Measurements from ENCODE around the gene EID1.
"Not testable (repeated sequence)": the region's sequence is repeated elsewhere in the genome, so short reads cannot be mapped to it uniquely, and the experiment has no call there.

Gene EID1

DNA sequence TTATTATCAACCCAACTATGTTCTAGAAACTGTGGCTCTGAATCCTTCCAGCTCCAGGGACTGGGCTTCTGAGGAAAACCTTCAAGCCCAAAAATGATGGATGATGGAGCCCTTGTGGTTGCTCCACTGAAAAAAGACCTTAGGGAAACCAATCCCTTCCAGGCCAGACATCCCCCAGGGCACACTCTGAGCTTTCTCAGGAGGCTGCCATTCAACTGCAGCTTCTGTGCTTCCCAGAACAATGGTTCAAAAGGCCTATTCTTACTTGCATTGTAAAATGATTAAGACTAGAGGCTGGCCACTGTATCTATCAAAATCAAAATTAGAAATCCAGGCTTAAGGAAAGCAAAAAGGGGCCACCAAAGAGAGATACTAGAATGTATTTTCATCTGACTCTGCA, 27.3 kb downstream of the EID1 start:
- Histone ChIP-seq H3K4me2 (ENCODE audit: low read depth, low read length) (no peak overlapping the region), H3K4me3 (ENCODE audit: low read length) (no peak overlapping the region), H3F3A (ENCODE audit: insufficient read depth, low read length) (no peaks in the 10 kb centered on the region), H3K9me2 (replicated peaks; ENCODE audit: insufficient read depth, low read length) (no peaks in the 10 kb centered on the region), H3K9ac (ENCODE audit: low read length) (no peak overlapping the region), H3K27ac (ENCODE audit: low read length) (no peak overlapping the region), H4K20me1 (ENCODE audit: insufficient read depth, low read length) (no peaks in the 10 kb centered on the region), H3K27me3 (replicated peaks; ENCODE audit: insufficient read depth, low read length) (no peaks in the 10 kb centered on the region), H3K4me1 (ENCODE audit: low read length) (no peaks in the 10 kb centered on the region), H3K79me2 (ENCODE audit: low read length) (no peaks in the 10 kb centered on the region), H3K9me3 (replicated peaks; ENCODE audit: insufficient read depth, low read length) (no peaks in the 10 kb centered on the region), H3K36me3 (replicated peaks; ENCODE audit: insufficient read depth, low read length) (no peaks in the 10 kb centered on the region), H2AFZ (ENCODE audit: low read length) (no peak overlapping the region)
- no peak for DNase-seq
- TF ChIP-seq, protein P1, sequence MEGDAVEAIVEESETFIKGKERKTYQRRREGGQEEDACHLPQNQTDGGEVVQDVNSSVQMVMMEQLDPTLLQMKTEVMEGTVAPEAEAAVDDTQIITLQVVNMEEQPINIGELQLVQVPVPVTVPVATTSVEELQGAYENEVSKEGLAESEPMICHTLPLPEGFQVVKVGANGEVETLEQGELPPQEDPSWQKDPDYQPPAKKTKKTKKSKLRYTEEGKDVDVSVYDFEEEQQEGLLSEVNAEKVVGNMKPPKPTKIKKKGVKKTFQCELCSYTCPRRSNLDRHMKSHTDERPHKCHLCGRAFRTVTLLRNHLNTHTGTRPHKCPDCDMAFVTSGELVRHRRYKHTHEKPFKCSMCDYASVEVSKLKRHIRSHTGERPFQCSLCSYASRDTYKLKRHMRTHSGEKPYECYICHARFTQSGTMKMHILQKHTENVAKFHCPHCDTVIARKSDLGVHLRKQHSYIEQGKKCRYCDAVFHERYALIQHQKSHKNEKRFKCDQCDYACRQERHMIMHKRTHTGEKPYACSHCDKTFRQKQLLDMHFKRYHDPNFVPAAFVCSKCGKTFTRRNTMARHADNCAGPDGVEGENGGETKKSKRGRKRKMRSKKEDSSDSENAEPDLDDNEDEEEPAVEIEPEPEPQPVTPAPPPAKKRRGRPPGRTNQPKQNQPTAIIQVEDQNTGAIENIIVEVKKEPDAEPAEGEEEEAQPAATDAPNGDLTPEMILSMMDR (IDR thresholded peaks at IDR 0.05; ENCODE audit: low read length), result no peak
- TF ChIP-seq EZH2 (optimal IDR thresholded peaks at IDR 0.05; ENCODE audit: low read depth, low read length) (no peak), EZH2phosphoT487 (IDR thresholded peaks at IDR 0.05; ENCODE audit: low read length) (no peak)

DNA sequence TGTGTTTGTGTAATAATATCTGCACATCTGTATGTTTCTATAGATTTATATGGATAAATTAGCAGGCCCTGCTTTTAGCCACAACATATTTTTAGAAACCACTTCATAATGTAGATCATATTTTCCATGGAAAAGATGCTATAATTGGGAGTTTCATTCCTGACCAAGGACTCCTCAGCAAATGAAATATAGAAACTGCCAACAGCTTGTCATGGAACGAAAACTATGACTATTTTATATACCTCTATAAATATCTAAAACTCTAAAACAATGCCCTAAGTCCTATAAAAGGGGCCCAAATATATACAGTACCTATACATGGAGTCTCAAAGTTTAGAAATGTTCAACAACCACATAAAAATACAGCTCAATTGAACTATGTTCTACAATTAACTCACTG, 27.9 kb downstream of the EID1 start:
- Histone ChIP-seq H2AFZ (ENCODE audit: low read length) (no peak overlapping the region), H3K4me3 (ENCODE audit: low read length) (no peak overlapping the region), H3K36me3 (replicated peaks; ENCODE audit: insufficient read depth, low read length) (no peaks in the 10 kb centered on the region), H4K20me1 (ENCODE audit: insufficient read depth, low read length) (no peaks in the 10 kb centered on the region), H3K27ac (ENCODE audit: low read length) (no peak overlapping the region), H3F3A (ENCODE audit: insufficient read depth, low read length) (no peaks in the 10 kb centered on the region), H3K9ac (ENCODE audit: low read length) (no peak overlapping the region), H3K4me1 (ENCODE audit: low read length) (no peaks in the 10 kb centered on the region), H3K9me2 (replicated peaks; ENCODE audit: insufficient read depth, low read length) (no peaks in the 10 kb centered on the region), H3K27me3 (replicated peaks; ENCODE audit: insufficient read depth, low read length) (no peaks in the 10 kb centered on the region), H3K4me2 (ENCODE audit: low read depth, low read length) (no peak overlapping the region), H3K9me3 (replicated peaks; ENCODE audit: insufficient read depth, low read length) (no peaks in the 10 kb centered on the region), H3K79me2 (ENCODE audit: low read length) (no peaks in the 10 kb centered on the region)
- TF ChIP-seq, protein P1 (IDR thresholded peaks at IDR 0.05; ENCODE audit: low read length), result no peak
- no peak for TF ChIP-seq EZH2phosphoT487 (IDR thresholded peaks at IDR 0.05; ENCODE audit: low read length)
- TF ChIP-seq EZH2 (optimal IDR thresholded peaks at IDR 0.05; ENCODE audit: low read depth, low read length), result no peak
- no peak for DNase-seq

DNA sequence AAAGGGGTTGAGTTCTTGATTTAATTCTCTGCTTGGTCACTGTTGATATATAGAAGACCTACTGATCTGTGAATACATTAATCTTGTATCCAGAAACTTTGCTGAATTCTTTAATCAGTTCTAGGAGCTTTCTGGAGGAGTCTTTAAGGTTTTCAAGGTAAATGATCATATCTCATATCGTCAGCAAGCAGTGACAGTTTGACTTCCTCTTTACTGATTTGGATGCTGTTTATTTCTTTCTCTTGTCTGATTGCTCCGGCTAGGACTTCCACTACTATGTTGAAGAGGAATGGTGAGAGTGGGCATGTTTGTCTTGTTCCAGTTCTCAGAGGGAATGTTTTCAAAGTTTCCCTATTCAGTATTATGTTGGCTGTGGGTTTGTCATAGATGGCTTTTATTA, 31.4 kb downstream of the EID1 start:
- H3K27me3 ChIP-seq (replicated peaks; ENCODE audit: insufficient read depth, low read length); H3K79me2 ChIP-seq (ENCODE audit: low read length); H2AFZ ChIP-seq (ENCODE audit: low read length); H3K27ac ChIP-seq (ENCODE audit: low read length); H3K9me2 ChIP-seq (replicated peaks; ENCODE audit: insufficient read depth, low read length); H3K36me3 ChIP-seq (replicated peaks; ENCODE audit: insufficient read depth, low read length); H3K4me3 ChIP-seq (ENCODE audit: low read length); DNase-seq; H3K4me2 ChIP-seq (ENCODE audit: low read depth, low read length); H3K4me1 ChIP-seq (ENCODE audit: low read length); H4K20me1 ChIP-seq (ENCODE audit: insufficient read depth, low read length); H3K9me3 ChIP-seq (replicated peaks; ENCODE audit: insufficient read depth, low read length); H3K9ac ChIP-seq (ENCODE audit: low read length); H3F3A ChIP-seq (ENCODE audit: insufficient read depth, low read length): not testable (repeated sequence)

DNA sequence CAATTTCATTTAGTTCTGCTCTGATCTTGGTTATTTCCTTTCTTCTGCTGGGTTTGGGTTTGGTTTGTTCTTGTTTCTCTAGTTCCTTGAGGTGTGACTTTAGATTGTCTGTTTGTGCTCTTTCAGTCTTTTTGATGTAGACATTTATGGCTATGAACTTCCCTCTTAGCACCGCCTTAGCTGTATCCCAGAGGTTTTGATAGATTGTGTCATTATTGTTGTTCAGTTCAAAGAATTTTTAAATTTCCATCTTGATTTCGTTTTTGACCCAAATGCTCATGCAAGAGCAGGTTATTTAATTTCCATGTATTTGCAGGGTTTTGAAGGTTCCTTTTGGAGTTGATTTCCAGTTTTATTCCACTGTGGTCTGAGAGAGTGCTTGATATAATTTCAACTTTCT, 32.6 kb downstream of the EID1 start:
- not testable (repeated sequence) for H2AFZ ChIP-seq (ENCODE audit: low read length); H3F3A ChIP-seq (ENCODE audit: insufficient read depth, low read length); H3K27ac ChIP-seq (ENCODE audit: low read length); H3K9me2 ChIP-seq (replicated peaks; ENCODE audit: insufficient read depth, low read length); H3K27me3 ChIP-seq (replicated peaks; ENCODE audit: insufficient read depth, low read length); H3K9me3 ChIP-seq (replicated peaks; ENCODE audit: insufficient read depth, low read length); H3K36me3 ChIP-seq (replicated peaks; ENCODE audit: insufficient read depth, low read length); H3K4me1 ChIP-seq (ENCODE audit: low read length); H3K4me2 ChIP-seq (ENCODE audit: low read depth, low read length); DNase-seq; H3K4me3 ChIP-seq (ENCODE audit: low read length); H3K9ac ChIP-seq (ENCODE audit: low read length); H4K20me1 ChIP-seq (ENCODE audit: insufficient read depth, low read length); H3K79me2 ChIP-seq (ENCODE audit: low read length)

Measured in MM.1S (cell line).